Lower leg skin (tissue), 3 donors: ENCODE measurements around the gene DLX2.

Source experiments
- POLR2A ChIP-seq, 2 donors: fragments of 450-650 bp; IDR thresholded peaks; one replicate each; pipeline ENCODE4 v1.6.1; 2016 to 2017; ENCODE audit warnings: antibody characterized with exemption in 2 of 2, mild to moderate bottlenecking in 1 of 2, moderate library complexity in 1 of 2
- TF ChIP-seq, protein P1 (sequence below), 3 donors: fragments of 450-650 bp; IDR thresholded peaks; one replicate each; pipeline ENCODE4 v1.5.1; 2016; ENCODE audit warnings: antibody characterized with exemption in 3 of 3, mild to moderate bottlenecking in 3 of 3, moderate library complexity in 2 of 3

DNA sequence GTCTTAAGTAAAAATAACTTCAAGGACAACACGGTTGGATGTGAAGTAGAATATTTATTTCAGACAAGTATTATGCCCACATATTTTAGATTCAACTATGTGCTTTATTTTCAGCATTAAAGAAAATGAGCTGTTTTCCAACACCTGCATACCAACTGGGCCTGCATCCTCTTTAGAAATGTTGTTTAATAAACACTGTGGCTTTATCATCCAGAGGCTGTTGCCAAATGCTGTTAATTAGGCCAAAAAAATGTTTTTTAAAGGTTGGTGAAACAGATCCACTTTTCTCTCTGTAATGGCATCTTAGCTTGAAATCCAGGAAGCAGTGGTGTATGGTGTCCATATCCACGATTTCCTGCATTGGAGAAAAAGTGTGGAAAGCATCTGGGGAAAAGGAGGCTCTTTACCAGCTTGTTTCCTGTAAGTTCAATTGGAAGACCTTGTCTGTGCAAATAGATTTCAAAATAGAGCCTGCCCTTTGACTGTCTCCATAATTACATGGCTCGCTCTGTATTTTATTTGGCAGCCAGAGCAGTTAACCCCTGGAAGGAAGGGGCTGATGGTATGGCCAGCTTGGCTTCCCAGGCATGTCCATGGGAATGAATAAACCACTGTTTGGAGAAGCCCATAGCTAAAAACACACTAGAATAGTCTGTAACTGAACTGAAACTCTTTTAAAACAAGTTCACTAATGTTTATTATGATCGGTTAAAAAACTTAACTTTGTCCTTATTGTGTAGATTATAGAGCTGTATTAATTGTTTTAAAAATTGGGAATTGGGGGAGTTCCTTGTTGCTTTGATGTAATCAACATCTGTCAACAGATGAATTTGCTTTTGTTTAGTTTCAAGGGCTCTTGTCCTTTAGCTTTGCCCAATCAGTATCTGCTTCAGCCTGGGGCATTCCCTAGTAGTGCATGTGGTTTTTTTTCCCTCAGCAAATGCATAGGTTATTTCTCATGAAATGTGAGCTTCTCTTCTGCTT lies 50.4 kb downstream of the DLX2 start:
- TF ChIP-seq, protein P1, sequence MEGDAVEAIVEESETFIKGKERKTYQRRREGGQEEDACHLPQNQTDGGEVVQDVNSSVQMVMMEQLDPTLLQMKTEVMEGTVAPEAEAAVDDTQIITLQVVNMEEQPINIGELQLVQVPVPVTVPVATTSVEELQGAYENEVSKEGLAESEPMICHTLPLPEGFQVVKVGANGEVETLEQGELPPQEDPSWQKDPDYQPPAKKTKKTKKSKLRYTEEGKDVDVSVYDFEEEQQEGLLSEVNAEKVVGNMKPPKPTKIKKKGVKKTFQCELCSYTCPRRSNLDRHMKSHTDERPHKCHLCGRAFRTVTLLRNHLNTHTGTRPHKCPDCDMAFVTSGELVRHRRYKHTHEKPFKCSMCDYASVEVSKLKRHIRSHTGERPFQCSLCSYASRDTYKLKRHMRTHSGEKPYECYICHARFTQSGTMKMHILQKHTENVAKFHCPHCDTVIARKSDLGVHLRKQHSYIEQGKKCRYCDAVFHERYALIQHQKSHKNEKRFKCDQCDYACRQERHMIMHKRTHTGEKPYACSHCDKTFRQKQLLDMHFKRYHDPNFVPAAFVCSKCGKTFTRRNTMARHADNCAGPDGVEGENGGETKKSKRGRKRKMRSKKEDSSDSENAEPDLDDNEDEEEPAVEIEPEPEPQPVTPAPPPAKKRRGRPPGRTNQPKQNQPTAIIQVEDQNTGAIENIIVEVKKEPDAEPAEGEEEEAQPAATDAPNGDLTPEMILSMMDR (IDR thresholded peaks at IDR 0.05), result no peak
- no peak for TF ChIP-seq POLR2A (IDR thresholded peaks at IDR 0.05)
